Medulla oblongata (tissue), 1 donor: ENCODE measurements around the gene CKLF.
"Not testable (repeated sequence)": the region's sequence is repeated elsewhere in the genome, so short reads cannot be mapped to it uniquely, and the experiment has no call there.

Experiments
- DNase-seq: peaks from one replicate; pipeline ENCODE4 v3.0.0-alpha.2; 2015; ENCODE audit errors: extremely low spot score

CKLF gene

DNA sequence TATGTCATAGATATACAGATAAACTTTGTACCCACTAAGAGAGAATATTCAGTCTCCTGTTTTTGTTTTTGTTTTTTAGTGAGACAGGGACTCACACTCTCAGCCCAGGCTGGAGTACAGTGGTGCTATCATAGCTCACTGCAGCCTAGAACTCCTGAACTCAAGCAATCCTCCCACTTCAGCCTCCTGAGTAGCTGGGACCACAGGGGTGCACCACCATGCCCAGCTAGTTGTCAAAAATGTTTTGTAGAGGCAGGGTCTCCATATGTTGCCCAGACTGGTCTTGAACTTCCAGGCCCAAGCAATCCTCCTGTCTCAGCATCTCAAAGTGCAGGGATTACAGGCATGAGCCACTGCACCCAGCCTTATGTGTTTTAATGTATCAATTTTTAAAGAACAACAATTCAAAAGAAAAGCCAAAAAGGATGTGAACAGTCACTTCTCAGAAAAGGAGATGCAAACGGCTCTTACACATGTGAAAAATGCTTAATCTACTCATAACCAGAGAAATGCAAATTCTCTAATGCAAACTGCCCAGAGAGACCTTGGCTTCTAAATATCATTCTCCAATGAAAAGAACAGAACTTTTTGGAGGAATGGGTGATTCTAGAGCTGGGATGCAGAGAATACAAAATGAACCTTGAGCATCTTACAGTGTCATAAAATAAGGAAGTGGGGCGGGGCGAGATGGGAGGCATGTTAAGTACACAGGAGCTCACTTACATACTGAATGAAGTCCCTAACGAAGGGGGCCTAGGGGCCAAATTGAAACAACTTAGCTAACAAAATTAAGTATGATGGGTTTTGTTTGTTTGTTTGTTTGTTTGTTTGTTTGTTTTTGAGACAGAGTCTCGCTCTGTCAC, 44.8 kb downstream of the CKLF start:
- no peak for DNase-seq

- no peak for DNase-seq
These were observed 45.7 kb downstream of the CKLF start for GRCh38 chr16:66598111-66598510.

DNA sequence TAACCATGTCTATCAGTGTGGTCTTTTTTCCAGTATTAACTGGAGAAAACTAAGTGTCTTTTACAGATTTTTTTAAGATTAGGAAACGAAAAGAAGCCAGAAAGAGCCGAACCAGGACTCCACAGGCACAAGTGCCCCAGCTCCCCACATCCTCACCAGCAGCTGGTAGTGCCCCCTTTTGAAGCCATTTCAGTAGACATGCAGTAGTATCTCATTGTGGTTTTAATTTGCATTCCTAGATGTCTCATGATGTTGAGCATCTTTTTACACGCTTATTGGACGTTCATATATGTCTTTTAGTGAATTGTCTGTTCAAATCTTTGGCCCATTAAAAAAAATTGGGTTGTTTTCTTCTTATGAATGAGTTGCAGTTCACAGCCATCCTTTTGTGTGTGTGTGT, 47.4 kb downstream of the CKLF start:
- no peak for DNase-seq

- DNase-seq: no peak
These were observed 48.1 kb downstream of the CKLF start for GRCh38 chr16:66600477-66600876.

GRCh38 chr16:66601471-66601870, 49.1 kb downstream of the CKLF start:
- DNase-seq: no peak

DNA sequence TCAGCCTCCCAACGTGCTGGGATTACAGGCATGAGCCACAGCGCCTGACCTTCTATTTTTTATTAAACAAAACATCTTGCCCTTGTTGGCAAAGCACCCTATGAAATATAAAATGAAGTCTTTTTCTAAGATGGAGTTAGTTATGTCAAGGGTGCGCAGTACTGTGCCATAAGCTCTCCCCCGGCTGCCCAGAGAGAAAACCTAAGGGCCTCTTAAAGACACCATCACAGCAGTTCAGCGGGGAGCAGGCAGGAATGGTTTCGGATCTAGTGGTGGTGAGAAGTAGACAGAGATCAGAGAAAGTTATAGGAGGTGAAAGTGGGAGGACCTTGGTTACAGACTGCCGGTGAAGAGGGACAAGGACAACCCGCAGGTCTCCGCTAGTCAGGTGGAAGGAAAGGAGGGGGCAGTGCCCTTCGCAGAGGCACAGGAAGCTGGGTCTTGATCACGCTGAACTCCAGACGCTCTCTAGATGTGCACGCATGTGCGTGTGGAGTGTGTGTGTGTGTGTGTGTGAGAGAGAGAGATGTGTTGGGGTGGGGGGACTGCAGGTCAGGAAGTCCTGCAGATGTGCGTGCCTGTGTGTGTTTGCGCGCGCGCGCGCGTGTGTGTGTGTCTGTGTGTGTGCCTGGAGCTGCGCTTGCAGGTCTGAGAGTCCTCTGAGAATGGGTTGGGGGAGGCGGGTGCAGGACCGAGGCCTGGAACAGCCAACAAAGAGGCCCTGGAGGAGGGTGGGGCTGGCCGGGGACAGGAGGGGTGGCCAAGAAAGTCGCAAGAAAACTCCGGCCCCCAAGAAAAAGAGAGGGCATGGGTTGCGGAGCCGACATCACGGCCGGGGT, 51.4 kb downstream of the CKLF start:
- DNase-seq: peak; percentile 50

- DNase-seq: peak; percentile 38
These were observed 52.2 kb downstream of the CKLF start, which contains the start of gene CMTM3 for GRCh38 chr16:66604376-66605176. TSS of gene CMTM3 (plus strand) at chr16:66604704. CDS start at chr16:66604806, 102 bp downstream.

- DNase-seq: no peak
These were observed 53.0 kb downstream of the CKLF start for GRCh38 chr16:66605177-66605978.

DNA sequence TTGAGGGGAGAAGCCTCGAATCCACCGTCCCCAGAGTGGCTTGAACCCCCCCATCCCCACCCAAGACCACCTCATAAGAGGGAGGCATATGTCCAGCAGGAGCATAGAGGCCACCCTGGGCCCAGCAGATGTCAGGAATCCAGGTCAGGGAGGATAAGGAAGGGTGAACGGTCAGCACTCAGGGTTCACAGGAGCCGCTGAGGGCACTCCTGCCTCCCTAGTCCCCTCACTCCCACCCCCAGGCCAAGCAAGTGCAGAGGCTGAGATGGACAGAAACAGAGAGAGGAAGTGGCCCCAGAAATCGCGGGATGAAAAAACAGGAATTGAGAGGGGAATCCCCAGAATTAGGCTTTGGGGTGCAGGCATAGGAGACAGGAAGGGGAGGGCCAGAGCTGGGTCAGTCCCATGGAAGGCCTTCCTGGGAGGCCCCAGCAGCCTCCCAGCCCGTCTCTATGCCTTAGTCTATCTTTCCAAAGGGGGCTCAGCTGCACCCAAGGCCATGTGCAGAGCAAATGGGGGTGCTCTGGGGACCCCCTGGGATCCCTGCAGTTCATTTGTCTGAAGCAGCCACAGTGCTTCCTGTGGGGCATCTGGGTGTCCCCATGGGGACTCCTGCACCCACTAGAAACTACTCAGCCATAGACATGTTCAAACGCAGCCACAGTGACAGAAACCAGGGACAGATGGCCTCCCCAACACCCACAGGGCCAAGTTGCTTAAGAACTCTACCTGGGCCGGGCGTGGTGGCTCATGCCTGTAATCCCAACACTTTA, 53.8 kb downstream of the CKLF start:
- peak; percentile 56 for DNase-seq

DNA sequence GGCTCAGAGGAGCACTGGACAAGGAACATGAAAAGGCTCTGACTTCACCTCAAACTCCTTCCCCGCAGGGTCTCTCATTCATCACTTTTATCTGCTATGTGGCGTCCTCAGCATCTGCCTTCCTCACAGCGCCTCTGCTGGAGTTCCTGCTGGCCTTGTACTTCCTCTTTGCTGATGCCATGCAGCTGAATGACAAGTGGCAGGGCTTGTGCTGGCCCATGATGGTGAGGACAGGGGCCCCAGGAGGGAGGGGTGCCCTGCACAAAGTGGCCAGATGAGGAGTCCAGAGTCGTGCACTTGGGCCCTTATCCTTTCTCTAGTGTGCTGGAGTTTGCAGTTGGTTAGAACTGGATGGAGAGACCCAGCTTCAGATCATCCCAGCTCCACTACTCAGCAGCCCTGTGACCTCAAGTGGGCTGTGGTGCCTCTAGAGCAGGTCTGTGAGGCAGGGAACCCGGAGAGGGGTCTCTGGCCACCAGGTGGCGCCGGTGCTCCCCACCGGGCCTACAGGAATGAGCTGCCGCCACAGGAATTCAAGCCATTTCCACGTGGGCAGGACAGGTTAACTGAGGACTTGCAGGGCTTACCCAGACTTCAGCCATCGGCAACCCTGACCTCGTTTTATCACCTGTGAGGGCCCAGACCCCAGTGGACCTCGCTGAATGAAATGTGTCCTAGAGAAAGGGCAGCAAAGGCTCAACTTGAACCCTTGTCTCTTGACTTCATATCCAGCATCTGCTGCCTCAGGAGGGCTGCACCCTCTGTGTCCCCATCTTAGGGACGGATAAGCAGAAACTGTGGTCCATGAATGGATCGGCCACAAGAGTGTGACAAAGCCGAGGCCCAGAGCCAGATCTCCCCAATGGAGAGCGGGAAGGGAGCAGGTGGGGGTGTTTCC, 56.1 kb downstream of the CKLF start:
- peak; percentile 82 for DNase-seq

DNA sequence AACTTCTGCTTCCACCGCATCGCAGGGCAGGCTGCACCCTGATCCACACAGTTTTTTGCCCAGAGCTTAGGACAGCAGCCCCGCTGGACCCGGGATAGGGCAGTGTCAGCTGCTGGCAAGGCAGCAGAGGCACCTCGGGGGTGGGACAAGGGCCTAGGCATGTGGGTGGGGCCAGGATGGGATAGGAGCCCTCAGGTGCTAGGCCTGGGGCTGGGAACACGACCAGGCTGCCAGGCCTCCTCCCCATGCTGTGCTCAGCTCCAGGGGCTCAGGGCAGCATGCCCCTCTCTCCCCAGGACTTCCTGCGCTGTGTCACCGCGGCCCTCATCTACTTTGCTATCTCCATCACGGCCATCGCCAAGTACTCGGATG, 56.7 kb downstream of the CKLF start:
- DNase-seq: no peak

DNA sequence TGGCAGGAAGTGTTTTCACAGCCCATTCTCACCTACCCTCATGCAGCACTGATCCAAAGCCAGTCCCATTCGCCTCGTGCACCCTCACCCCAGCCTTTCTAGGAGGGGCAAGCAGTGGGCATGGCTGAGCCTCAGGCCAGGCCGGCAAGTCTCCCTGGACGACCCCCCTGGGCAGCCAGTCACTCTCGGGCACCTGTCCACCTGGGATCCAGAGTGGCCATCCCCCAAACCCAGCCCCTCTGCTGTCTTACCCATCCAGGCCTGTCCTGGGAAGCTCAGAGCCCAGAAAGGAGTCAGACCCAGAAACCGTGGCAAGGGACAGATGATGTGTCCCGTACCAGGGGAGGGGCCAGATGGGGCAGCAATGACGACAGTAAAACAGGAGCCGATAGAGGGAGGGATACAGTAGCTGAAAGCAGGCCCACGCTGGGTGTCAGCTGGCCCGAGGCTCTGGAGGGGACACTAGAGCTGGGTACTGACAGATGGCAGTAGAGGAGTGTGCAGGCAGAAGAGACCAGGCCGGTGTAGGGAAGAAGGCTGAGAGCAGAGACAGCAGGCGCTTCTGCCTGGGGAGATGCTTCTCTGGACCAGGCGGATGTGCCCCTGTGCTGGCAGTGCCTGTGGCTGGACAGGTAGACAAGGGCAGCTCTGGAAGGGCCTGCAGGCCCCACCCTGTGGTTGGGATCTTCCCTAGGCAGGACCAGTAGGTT, 57.9 kb downstream of the CKLF start:
- no peak for DNase-seq

DNA sequence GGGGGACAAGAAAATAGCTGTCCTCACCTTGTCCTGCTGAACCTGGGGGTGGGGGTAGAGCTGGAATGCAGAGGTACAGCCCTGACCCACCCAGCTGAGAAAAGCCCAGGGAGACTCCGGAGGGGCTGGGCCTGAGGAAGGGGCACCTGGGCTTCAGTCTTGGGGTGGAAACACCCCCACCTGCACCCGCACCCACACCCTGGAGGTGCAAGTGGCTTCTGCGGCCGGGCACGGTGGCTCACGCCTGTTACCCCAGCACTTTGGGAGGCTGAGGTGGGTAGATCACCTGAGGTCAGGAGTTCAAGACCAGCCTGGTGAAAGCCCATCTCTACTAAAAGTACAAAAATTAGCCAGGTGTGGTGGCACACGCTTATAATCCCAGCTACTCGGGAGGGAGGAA, 59.5 kb downstream of the CKLF start:
- not testable (repeated sequence) for DNase-seq

DNA sequence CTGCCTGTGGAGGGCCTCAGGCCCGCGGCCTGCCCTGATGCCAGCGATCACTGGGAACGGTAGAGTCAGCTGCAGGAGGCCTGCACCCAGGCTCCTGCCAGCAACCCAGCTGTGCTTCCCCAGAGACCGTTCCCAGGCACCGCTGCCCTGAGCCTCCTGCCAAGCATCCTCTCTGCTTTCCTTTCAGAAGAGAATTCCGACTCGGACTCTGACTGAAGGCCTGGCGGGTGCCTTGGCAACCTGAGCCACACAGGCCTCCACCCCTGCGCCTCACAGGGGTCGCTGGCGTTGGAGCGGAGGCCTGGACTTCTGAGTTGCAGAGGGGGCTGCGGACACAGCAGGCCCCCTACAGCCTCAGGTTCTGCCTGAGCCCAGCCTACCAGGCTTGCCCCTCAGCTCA, 60.0 kb downstream of the CKLF start:
- peak; percentile 68 for DNase-seq

DNA sequence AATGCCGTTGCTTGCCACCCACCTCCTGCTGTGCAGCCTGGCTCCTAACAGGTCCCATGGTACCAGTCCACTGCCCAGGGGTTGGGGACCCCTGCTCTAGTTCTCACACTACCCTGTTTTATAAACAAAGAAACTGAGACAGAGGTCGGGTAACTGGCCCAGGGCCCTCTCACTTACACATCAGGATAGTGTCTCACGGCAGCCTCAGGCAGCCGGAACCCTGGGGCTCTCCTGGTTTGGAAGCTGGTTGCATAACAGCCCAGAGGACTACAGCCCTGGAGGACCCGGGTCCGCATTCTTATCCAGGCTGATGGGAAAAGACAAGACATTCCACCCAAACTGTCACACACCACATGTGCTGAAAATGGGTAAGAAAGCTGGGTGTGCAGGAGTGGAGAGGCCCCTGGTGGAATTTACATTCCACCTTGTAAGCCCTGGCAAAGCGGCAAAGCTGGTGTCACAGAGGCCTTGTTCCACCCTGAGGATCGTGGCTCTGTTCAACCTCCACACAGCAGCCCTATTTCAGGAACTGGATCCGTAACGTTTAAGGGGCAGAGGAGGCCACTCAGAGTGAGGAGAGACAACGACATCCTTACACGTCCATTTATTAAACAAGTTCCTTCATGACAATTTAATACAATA, 61.9 kb downstream of the CKLF start:
- DNase-seq: no peak
